HG03159 (cell line): ENCODE data around the gene ADAM12.

ENCODE experiments used
- ATAC-seq: cut with Tn5 transposase; IDR thresholded peaks from one replicate; pipeline ENCODE4 v1.9.1; 2021; ENCODE audit warnings: mild to moderate bottlenecking, moderate library complexity; ENCODE audit not compliant: unreplicated experiment

ADAM12 gene

DNA sequence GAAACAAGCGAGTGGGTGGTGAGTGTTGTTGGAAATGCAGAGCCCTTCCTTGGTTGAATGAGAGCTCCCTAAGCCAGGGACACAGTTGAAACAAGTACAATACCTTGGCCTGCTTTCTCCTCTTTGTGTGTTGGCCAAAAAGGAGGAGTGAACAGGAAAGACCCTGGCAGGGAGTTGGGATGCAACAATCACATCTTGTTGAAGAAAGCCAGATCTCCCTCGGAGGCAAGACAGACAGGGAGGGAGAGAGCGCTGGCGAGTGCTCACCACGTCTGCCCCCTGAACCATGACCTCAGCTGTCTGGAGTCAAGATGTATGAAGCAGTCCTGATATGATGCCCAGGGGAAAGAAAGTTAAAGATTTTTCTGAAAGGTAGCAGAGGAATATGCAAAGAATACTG lies 66.8 kb downstream of the ADAM12 start:
- ATAC-seq, result no peak

DNA sequence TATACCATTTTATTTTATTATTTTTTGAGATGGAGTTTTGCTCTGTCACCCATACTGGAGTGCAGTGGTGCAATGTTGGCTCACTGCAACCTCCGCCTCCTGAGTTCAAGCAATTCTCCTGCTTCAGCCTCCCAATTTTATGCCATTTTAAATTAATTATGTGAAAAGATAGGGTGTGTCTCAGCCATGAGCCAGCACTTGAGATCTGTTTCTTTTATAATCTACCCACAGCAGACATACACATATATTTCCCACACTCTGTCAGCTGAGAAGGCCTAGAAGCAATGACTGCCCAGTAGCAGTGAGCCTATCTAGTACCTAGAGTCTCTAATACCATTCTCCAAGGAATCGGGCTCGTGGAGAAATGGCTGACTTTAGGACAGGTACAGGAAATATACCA lies 70.5 kb downstream of the ADAM12 start:
- no peak for ATAC-seq

- ATAC-seq, result no peak
These were observed 72.6 kb downstream of the ADAM12 start for GRCh38 chr10:126315494-126316177.

DNA sequence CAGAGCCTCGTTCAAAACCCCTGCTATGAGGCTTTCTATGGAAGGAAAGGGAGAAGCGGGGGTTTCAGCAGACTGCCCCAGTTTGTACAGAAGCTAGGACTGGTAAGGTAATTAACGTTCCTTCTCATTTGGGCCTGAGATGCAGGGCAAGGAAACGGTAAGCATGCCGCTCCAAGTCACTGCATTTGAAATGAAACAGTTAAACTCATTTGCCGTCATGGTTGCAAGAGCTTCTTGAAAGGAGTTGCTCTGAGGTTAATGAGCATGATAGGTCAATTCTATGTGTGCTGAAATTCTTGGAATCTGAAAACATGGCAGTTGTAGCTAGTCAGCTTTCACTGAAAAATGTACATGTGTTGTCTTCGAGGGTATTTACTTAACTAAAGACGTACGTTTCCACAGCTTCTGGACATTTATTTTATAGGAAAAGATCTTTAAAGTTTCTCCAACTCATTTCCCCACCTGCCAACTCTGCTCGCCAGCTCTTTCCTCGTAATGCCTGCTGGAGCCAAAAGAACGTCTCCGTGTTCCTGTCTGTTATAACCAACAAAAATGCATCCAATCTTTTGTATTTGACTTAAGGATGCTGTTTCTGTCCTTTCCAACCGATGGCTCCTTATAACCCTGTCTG lies 73.3 kb downstream of the ADAM12 start:
- ATAC-seq, result no peak

GRCh38 chr10:126312167-126312566 lies 76.1 kb downstream of the ADAM12 start:
- no peak for ATAC-seq

- no peak for ATAC-seq
These were observed 78.9 kb downstream of the ADAM12 start for GRCh38 chr10:126309228-126309883.

- no peak for ATAC-seq
These were observed 85.2 kb downstream of the ADAM12 start for GRCh38 chr10:126302826-126303665.

DNA sequence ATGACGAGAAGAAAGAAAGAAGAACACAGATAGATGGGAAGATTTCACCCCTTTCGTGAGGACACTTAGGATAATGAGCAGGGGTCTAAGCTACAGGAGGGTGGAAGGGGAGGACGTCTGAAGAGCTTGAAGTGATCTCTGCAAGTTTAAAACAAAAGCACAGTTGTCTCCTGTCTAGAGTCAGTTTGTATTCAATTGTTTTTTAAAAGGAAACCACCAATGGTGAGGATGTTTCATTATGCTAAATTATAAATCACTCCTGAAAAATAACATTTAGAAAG lies 85.9 kb downstream of the ADAM12 start:
- no peak for ATAC-seq

DNA sequence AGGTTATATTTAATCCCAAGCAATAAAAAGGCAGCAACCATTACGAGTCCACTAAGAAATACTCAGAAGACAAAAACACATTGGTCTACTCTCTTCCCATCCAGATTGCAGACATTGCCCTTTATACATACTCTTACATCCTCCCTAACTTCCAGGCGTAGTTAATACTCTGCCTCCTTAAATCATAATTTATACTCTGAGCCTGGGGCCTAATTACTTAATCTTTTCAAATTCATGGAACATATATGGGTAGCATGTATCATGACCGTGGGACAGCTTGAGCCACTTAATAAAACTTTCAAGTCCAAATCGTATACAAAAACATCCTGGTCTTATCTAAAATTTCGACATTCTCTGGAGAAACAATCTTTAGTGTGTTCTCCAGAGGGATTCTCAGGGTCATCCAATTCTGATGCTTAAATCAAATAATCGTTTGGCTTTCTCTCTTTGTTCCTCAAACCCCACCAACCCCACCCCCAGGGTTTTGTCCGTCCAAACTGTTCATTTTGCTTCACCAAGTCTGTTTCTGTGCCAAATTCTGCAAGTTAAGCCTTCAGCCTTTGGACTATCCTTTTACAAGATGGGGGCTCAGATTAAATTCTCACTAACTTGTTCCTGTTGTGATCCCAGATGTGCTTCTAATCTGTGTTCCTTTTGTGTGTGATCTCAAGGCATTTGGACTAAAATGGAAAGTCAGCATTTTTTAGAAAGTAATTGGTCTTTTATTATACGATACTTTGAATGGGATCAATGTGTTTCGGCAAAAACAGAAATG lies 86.4 kb downstream of the ADAM12 start:
- no peak for ATAC-seq

GRCh38 chr10:126294451-126294850 lies 93.8 kb downstream of the ADAM12 start:
- no peak for ATAC-seq

DNA sequence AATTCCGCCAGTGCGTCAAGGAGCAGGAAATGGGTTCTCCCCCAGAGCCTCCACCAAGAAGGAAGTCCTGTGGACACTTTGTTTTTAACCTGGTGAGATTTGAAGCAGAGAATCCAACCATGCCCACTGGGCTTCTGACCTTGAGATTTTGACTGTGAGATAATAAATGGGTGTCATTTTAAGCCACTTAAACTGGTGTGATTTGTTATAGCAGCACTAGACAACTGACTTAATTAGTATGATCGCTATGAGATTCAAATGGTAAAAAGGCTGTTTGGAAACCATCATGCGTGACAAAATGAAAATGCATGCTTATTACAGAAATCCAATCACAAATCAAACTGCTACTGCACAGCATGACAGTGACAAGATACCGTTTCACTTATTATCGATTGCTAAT lies 98.0 kb downstream of the ADAM12 start:
- ATAC-seq, result no peak

- ATAC-seq, result no peak
These were observed 99.5 kb downstream of the ADAM12 start for GRCh38 chr10:126288547-126289493.

GRCh38 chr10:126286256-126286780 lies 102.0 kb downstream of the ADAM12 start:
- ATAC-seq, result no peak

DNA sequence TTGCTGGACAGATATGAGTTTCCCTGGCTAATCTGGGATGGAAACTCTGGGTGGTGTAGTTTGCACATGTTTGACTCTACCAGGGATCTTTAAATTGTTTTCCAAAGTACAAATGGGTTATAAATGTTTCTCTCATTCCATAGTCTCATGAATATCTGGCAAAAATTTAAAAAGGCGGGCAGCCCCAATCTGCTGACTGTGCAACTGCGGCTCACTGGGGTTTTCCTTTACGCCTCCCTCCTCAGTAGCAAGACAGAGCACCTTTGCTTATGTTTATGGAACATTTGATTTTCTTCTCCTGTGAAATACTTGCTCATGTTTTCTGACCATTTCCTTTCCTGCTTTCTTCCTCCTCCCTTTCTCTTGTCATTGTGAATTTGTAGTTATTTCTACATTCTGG lies 105.0 kb downstream of the ADAM12 start:
- ATAC-seq, result no peak

- no peak for ATAC-seq
These were observed 109.4 kb downstream of the ADAM12 start for GRCh38 chr10:126278851-126279250.

DNA sequence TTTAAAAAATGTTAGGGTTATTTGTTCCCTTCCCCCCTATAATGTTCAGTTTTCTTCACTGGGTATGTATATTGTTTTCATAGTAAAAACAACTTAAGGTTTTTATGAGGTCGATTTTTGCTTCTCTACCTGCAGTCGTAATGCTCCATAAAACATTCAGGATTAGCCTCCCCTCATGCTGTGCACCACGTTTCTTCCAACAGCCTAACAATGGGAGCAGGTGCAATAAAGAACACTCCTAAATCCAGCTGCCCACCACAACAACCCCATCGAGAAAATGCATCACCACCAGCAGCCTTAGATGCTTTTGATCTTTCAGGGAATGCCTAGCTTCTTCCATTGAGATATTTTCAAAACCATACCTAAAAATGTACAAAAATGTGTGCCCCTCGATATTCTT lies 111.1 kb downstream of the ADAM12 start:
- ATAC-seq, result no peak

GRCh38 chr10:126272526-126272925 lies 115.8 kb downstream of the ADAM12 start:
- ATAC-seq, result no peak

DNA sequence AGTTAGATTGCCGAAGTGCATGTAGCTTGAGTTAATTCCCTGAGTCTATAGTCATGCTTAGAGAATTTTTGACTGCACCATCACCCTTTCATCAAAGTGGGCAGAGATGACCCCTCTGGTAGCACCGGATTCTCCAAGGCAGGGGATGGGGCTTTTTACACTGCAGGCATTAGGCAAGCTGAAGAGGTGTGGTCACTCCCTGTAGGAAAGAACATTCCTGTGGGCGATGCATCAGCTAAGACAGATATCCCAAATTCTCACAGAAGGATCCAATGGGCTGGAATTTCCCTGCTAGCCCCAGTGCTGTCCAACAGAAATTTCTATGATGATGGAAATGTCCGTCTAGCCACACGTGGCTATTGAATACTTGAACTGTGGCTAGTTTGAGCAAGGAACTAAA lies 118.2 kb downstream of the ADAM12 start:
- ATAC-seq, result no peak
